ENCODE measurements around the gene KDM2B.

The KDM2B gene

GRCh38 chr12:121577443-121578180 lies 3.2 kb downstream of the KDM2B start:
- no peak for TF ChIP-seq CTCF (IDR thresholded peaks at IDR 0.05; ENCODE audit: low read depth, low read length, missing control alignments)
- no peak for DNase-seq (ENCODE audit: low read depth)
- no peak overlapping the region for H3K4me3 ChIP-seq (ENCODE audit: low read depth, low read length)

- TF ChIP-seq CTCF (IDR thresholded peaks at IDR 0.05; ENCODE audit: low read depth, low read length, missing control alignments): no peak
- no peak overlapping the region for H3K4me3 ChIP-seq (ENCODE audit: low read depth, low read length)
- DNase-seq (ENCODE audit: low read depth): no peak
These were observed 3.9 kb downstream of the KDM2B start for GRCh38 chr12:121576851-121577391.

GRCh38 chr12:121575952-121576625 lies 4.7 kb downstream of the KDM2B start:
- no peak for DNase-seq (ENCODE audit: low read depth)
- no peak for TF ChIP-seq CTCF (IDR thresholded peaks at IDR 0.05; ENCODE audit: low read depth, low read length, missing control alignments)
- no peak overlapping the region for H3K4me3 ChIP-seq (ENCODE audit: low read depth, low read length)

- H3K4me3 ChIP-seq (ENCODE audit: low read depth, low read length): no peak overlapping the region
- DNase-seq (ENCODE audit: low read depth): no peak
- no peak for TF ChIP-seq CTCF (IDR thresholded peaks at IDR 0.05; ENCODE audit: low read depth, low read length, missing control alignments)
These were observed 5.8 kb downstream of the KDM2B start for GRCh38 chr12:121575051-121575450.

- H3K4me3 ChIP-seq (ENCODE audit: low read depth, low read length): no peak overlapping the region
- TF ChIP-seq CTCF (IDR thresholded peaks at IDR 0.05; ENCODE audit: low read depth, low read length, missing control alignments): no peak
- no peak for DNase-seq (ENCODE audit: low read depth)
These were observed 6.8 kb downstream of the KDM2B start for GRCh38 chr12:121574025-121574424.

GRCh38 chr12:121571920-121572319 lies 8.9 kb downstream of the KDM2B start:
- no peak overlapping the region for H3K4me3 ChIP-seq (ENCODE audit: low read depth, low read length)
- no peak for DNase-seq (ENCODE audit: low read depth)
- TF ChIP-seq CTCF (IDR thresholded peaks at IDR 0.05; ENCODE audit: low read depth, low read length, missing control alignments): no peak

Measured in GM12864 (cell line).